Measurements from ENCODE around the gene C6orf89.

DNA sequence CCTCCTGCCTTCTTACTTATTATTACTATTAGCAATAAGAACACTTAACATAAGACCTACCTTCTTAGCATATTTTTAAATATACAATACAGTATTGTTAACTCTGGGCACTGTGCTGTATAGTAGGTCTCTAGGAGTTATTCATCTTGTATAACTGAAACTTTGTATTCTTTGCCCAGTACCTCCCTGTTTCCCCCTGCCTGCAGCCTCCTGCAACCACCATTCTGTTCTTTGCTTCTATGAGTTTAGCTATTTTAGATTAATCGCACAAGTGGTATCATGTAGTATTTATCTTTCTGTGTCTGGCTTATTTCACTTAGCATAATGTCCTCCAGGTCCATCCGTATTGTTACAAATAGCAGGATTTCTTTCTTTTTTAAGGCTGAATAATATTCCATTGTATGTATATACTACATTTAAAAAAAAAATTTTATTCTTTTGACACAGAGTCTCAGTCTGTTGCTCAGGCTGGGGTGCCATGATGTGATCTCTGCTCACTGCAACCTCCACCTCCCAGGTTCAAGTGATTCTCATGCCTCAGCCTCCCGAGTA lies 4.4 kb downstream of the C6orf89 start:
- TF ChIP-seq EZH2 (IDR thresholded peaks at IDR 0.05; ENCODE audit: insufficient read depth, poor library complexity, severe bottlenecking) = no peak
- TF ChIP-seq EZH2phosphoT487 (IDR thresholded peaks at IDR 0.05; ENCODE audit: insufficient read depth, low read depth) = no peak
